Common myeloid progenitor, CD34-positive (primary cell): Measurements from ENCODE around the gene NKAIN1.

ENCODE experiments used
- CTCF ChIA-PET: fragments of 350-600 bp; sonication (Branson Sonifier 250); formaldehyde crosslinking; loops from one replicate; lab custom pipeline; 2021; ENCODE audit warnings: antibody characterized with exemption; lab: Charles Lee
- POLR2A ChIA-PET: fragments of 350-600 bp; sonication (Branson Sonifier 250); formaldehyde crosslinking; loops from one replicate; lab custom pipeline; 2021; ENCODE audit warnings: antibody characterized with exemption; lab: Charles Lee
- DNase-seq, 3 donors: peaks; one replicate each; pipeline versions ENCODE4 v3.0.0 to v3.0.0-alpha.2; 2013
- H3K27ac ChIP-seq, 2 experiments: 1 replicate in 1 of 2; 2 replicates in 1 of 2; pipeline ENCODE4 v1.7.0; 2013; ENCODE audit warnings: inconsistent platforms in 2 of 2, low read length in 2 of 2, mild to moderate bottlenecking in 2 of 2, low read depth in 1 of 2, moderate library complexity in 1 of 2; ENCODE audit not compliant: severe bottlenecking in 2 of 2, insufficient read depth in 1 of 2, poor library complexity in 1 of 2
- H3K27me3 ChIP-seq, 5 experiments: replicated peaks in 2 of 5; 1 replicate in 3 of 5; 2 replicates in 2 of 5; pipeline versions ENCODE4 v1.6.1 to v1.7.0; 2013; ENCODE audit warnings: low read length in 4 of 5, mild to moderate bottlenecking in 2 of 5, moderate library complexity in 2 of 5, inconsistent platforms in 1 of 5; ENCODE audit not compliant: insufficient read depth in 5 of 5, control insufficient read depth in 4 of 5
- H3K36me3 ChIP-seq, 4 experiments: 1 replicate in 2 of 4; 2 replicates in 2 of 4; pipeline versions ENCODE4 v1.6.1 to v1.7.0; 2013; ENCODE audit warnings: low read length in 3 of 4, control low read depth in 1 of 4, mild to moderate bottlenecking in 1 of 4; ENCODE audit not compliant: control insufficient read depth in 4 of 4, insufficient read depth in 4 of 4
- H3K4me1 ChIP-seq, 4 experiments: 1 replicate in 3 of 4; 2 replicates in 1 of 4; pipeline versions ENCODE4 v1.6.1 to v1.7.1; 2013; ENCODE audit warnings: low read length in 3 of 4, mild to moderate bottlenecking in 3 of 4, control low read depth in 1 of 4, inconsistent platforms in 1 of 4, moderate library complexity in 1 of 4; ENCODE audit not compliant: control insufficient read depth in 4 of 4, insufficient read depth in 4 of 4; ENCODE audit errors: control extremely low read depth in 1 of 4
- H3K4me3 ChIP-seq, 7 experiments: 1 replicate in 4 of 7; 2 replicates in 3 of 7; pipeline versions ENCODE4 v1.5.1 to v1.7.0; 2013; ENCODE audit warnings: mild to moderate bottlenecking in 7 of 7, low read length in 6 of 7, moderate library complexity in 6 of 7, inconsistent platforms in 2 of 7, low read depth in 2 of 7, control low read depth in 1 of 7; ENCODE audit not compliant: insufficient read depth in 4 of 7, control insufficient read depth in 1 of 7; ENCODE audit errors: extremely low read depth in 1 of 7
- H3K9me3 ChIP-seq, 5 experiments: 1 replicate in 4 of 5; 2 replicates in 1 of 5; pipeline versions ENCODE4 v1.6.1 to v1.7.1; 2013; ENCODE audit warnings: low read length in 4 of 5, mild to moderate bottlenecking in 2 of 5, inconsistent platforms in 1 of 5, low read depth in 1 of 5, moderate library complexity in 1 of 5; ENCODE audit not compliant: control insufficient read depth in 4 of 5, insufficient read depth in 2 of 5; ENCODE audit errors: control extremely low read depth in 1 of 5
- WGBS: methylation state at CpG from one replicate; pipeline ENCODE4 v1.1.5; 2013; ENCODE audit not compliant: insufficient coverage; 5-methylcytosine and 5-hydroxymethylcytosine counted together

The NKAIN1 gene

GRCh38 chr1:31159323-31159722 lies 80.4 kb downstream of the NKAIN1 start:
- ChIA-PET CTCF (interaction anchor here (1.2 kb wide), 1 partner anchor 16 kb away, joined by 3 read pairs; no protein-coding TSS in a partner anchor), POLR2A (no interaction called here)
- no CpG with 5 or more reads among the region's 2 CpGs for WGBS
- Histone ChIP-seq H3K4me3 (no peak overlapping the region), H3K36me3 (no peaks in the 10 kb centered on the region), H3K9me3 (no peaks in the 10 kb centered on the region), H3K4me1 (peaks cover 0 to 9% (median 6%) of the 10 kb centered on the region in 4 experiments), H3K27ac (no peak overlapping the region), H3K27me3 (no peaks in the 10 kb centered on the region)
- no peak for DNase-seq

GRCh38 chr1:31155216-31155806 lies 84.4 kb downstream of the NKAIN1 start:
- WGBS: 0% methylated on average over 34 of the region's 46 CpGs
- Histone ChIP-seq H3K9me3 (no peaks in the 10 kb centered on the region), H3K4me1 (peaks cover 0 to 11% (median 6%) of the 10 kb centered on the region in 4 experiments), H3K27ac (peak overlapping the region in 1 of 2 experiments; percentile 78), H3K4me3 (peak overlapping the region; percentile 58 to 84 (median 71)), H3K27me3 (no peaks in the 10 kb centered on the region), H3K36me3 (no peaks in the 10 kb centered on the region)
- POLR2A ChIA-PET: no interaction called here
- CTCF ChIA-PET: no interaction called here
- DNase-seq: peak; percentile 75 to 89 (median 83)

- Histone ChIP-seq H3K4me3 (peak overlapping the region; percentile 58 to 84 (median 72)), H3K27ac (peak overlapping the region in 1 of 2 experiments; percentile 78), H3K36me3 (no peaks in the 10 kb centered on the region), H3K27me3 (no peaks in the 10 kb centered on the region), H3K9me3 (no peaks in the 10 kb centered on the region), H3K4me1 (peaks cover 0 to 11% (median 6%) of the 10 kb centered on the region in 4 experiments)
- 0% methylated on average over 10 of the region's 51 CpGs for WGBS
- ChIA-PET POLR2A (no interaction called here), CTCF (no interaction called here)
- peak; percentile 73 to 88 (median 84) for DNase-seq
These were observed 85.0 kb downstream of the NKAIN1 start for GRCh38 chr1:31154632-31155215.

GRCh38 chr1:31154000-31154631 lies 85.6 kb downstream of the NKAIN1 start:
- Histone ChIP-seq H3K4me3 (peak overlapping the region; percentile 49 to 84 (median 69)), H3K27me3 (no peaks in the 10 kb centered on the region), H3K9me3 (no peaks in the 10 kb centered on the region), H3K36me3 (no peaks in the 10 kb centered on the region), H3K4me1 (peaks cover 0 to 11% (median 6%) of the 10 kb centered on the region in 4 experiments), H3K27ac (peak overlapping the region in 1 of 2 experiments; percentile 76)
- DNase-seq: no peak
- ChIA-PET CTCF (no interaction called here), POLR2A (no interaction called here)
- WGBS: 74% methylated on average over 10 of the region's 19 CpGs

- DNase-seq: no peak
- ChIA-PET POLR2A (no interaction called here), CTCF (no interaction called here)
- Histone ChIP-seq H3K9me3 (no peaks in the 10 kb centered on the region), H3K4me1 (peaks cover 0 to 11% (median 6%) of the 10 kb centered on the region in 4 experiments), H3K4me3 (no peak overlapping the region), H3K27me3 (no peaks in the 10 kb centered on the region), H3K36me3 (no peaks in the 10 kb centered on the region), H3K27ac (no peak overlapping the region)
- WGBS: no CpG with 5 or more reads among the region's 3 CpGs
These were observed 86.3 kb downstream of the NKAIN1 start for GRCh38 chr1:31153423-31153822.

- no peaks in the 10 kb centered on the region for H3K27me3 ChIP-seq
- H3K4me3 ChIP-seq: no peak overlapping the region
- peak in 1 of 3 donors; percentile 18 for DNase-seq
- H3K27ac ChIP-seq: no peak overlapping the region
- peaks cover 0 to 11% (median 6%) of the 10 kb centered on the region in 4 experiments for H3K4me1 ChIP-seq
- WGBS: 91% methylated on average over 7 of the region's 8 CpGs
- POLR2A ChIA-PET: no interaction called here
- CTCF ChIA-PET: interaction anchor here (0.5 to 1.7 kb wide), 2 partner anchors 12 to 37 kb away, joined by 3 to 4 read pairs; no protein-coding TSS in a partner anchor
- H3K36me3 ChIP-seq: no peaks in the 10 kb centered on the region
- H3K9me3 ChIP-seq: no peaks in the 10 kb centered on the region
These were observed 87.4 kb downstream of the NKAIN1 start for GRCh38 chr1:31152181-31152795.
